Upper lobe of right lung (tissue), 1 donor: ENCODE results near the gene AKT3. TPM values are rescaled to one million over a fixed set of nuclear protein-coding genes. Genes with fewer than 3 reads are reported as not detected.

Experiments
- ATAC-seq: fragments of 200-7000 bp; cut with Tn5 transposase; one replicate; pipeline ENCODE4 v1.9.1; 2020; ENCODE audit warnings: mild to moderate bottlenecking, moderate library complexity
- DNase-seq: peaks from one replicate; pipeline ENCODE4 v3.0.0-alpha.2; 2020
- H3K27ac ChIP-seq: fragments of 200-600 bp; one replicate; pipeline ENCODE4 v1.8.0; 2022
- H3K27me3 ChIP-seq: fragments of 200-600 bp; one replicate; pipeline ENCODE4 v1.8.0; 2022; ENCODE audit warnings: mild to moderate bottlenecking
- H3K36me3 ChIP-seq: fragments of 200-600 bp; one replicate; pipeline ENCODE4 v1.8.0; 2022
- H3K4me1 ChIP-seq: fragments of 200-600 bp; one replicate; pipeline ENCODE4 v1.8.0; 2022
- H3K4me3 ChIP-seq: fragments of 200-600 bp; one replicate; pipeline ENCODE4 v1.8.0; 2022; ENCODE audit warnings: mild to moderate bottlenecking
- H3K9me3 ChIP-seq: fragments of 200-600 bp; one replicate; pipeline ENCODE4 v1.8.0; 2022
- intact Hi-C: fragments of 100-400 bp; cut with DNase I; formaldehyde crosslinking; loops from one replicate; pipeline ENCODE4 v1.11.0; 2022
- total RNA-seq: library from RNA; stranded (reverse); fragmentation: NEBNext Ultra II Directional; extraction: Animal tissue kit (Norgen Biotek cat#: 25700); gene quantifications from one replicate; pipeline ENCODE4 v1.2.1, GENCODE V29; 2021
- TF ChIP-seq, protein P1 (sequence below): fragments of 200-600 bp; IDR thresholded peaks from one replicate; pipeline ENCODE4 v1.8.0; 2022; ENCODE audit warnings: antibody characterized with exemption
- donor health status: DM: no; HTN: yes; CAD: no; lungs with severe emphysema.

The AKT3 gene
- total RNA-seq, 1 donor from 2014 or later: 64.6 TPM

DNA sequence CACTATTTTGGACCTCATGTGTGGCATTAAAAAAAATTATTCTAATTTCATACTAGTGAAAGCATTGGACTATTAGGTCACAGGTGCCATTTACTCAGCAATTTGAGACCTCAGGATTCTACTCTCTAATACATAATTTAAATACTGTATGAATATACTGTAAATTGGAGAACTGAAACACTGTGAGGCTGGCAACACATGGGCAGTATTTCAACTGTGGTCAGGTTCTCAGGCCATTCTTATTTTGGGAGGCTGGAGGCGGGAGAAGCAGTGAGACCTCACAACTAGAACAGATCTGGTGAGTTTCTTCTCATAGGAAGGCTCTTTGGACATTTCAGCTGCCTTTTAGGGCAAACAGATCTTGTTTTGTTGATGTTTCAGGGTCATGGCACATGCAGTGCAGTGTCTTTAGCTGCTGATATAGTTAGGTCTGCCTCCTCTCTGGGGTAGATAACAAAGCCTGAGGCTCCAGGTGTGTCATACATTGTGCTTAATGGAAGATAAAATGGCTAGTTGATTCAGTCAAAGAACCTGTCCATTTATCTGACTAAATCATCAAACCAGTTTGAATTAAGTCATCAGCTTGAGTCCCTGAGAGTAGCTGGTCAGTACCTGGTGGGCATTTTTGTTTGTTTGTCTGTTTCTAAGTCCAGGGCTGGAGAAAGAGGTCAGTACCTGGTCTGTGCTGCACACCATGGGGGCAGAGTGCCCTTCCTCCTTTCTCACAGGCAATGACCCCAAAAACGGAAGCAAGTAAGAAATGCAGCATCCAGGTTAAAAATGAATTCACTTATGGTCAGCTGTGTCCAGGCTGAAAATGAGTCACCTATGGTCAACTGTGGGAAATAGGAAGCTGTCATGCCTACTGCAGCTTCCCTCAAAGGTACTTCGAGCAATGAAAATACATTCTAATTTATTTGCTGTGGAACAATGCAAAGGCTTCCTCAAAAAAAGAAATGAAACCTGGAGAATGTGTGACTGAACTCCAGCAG lies 378.0 kb downstream of the AKT3 start:
- intact Hi-C loops: no loop called here
- TF ChIP-seq, protein P1, sequence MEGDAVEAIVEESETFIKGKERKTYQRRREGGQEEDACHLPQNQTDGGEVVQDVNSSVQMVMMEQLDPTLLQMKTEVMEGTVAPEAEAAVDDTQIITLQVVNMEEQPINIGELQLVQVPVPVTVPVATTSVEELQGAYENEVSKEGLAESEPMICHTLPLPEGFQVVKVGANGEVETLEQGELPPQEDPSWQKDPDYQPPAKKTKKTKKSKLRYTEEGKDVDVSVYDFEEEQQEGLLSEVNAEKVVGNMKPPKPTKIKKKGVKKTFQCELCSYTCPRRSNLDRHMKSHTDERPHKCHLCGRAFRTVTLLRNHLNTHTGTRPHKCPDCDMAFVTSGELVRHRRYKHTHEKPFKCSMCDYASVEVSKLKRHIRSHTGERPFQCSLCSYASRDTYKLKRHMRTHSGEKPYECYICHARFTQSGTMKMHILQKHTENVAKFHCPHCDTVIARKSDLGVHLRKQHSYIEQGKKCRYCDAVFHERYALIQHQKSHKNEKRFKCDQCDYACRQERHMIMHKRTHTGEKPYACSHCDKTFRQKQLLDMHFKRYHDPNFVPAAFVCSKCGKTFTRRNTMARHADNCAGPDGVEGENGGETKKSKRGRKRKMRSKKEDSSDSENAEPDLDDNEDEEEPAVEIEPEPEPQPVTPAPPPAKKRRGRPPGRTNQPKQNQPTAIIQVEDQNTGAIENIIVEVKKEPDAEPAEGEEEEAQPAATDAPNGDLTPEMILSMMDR: no peak
- ATAC-seq (peak; percentile 68), DNase-seq (no peak)
- H3K27me3 ChIP-seq: no peaks in the 10 kb centered on the region
- H3K9me3 ChIP-seq: no peaks in the 10 kb centered on the region
- H3K4me1 ChIP-seq: peaks cover 15% of the 10 kb centered on the region
- no peaks in the 10 kb centered on the region for H3K36me3 ChIP-seq
- no peak overlapping the region for H3K27ac ChIP-seq
- no peak overlapping the region for H3K4me3 ChIP-seq

DNA sequence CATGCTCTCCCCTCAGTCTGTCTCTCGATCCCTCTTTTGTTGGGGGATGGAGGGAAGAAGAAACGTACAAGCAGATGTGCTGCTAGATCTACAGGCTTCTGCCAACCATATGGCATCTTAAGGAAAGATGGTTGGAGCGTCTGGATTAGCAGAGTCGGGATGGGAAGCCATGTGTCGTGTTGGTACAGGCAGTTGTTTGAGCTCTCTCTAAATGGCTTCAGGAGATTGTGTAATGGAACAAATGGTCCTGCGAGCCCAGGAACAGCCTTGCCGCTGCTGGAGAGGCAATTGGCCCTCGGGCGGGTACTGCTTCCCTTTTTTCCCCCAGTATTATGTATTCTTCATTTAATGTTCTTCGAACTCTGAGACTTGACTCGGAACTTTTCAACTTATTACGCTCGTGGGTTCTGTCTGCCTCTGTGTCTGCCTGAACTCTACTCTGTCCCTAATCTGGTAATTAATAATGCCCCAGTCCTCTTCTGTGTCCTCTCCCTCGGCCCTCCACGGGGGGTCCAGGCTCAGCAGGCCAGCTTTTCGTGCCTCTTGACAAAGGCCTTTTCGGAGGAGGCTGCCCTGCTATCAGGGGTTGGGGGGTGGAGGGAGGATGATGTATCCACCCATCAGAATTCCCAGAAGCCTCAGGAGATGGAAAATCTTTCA lies 378.9 kb downstream of the AKT3 start:
- Histone ChIP-seq H3K9me3 (no peaks in the 10 kb centered on the region), H3K4me1 (peaks cover 15% of the 10 kb centered on the region), H3K27ac (no peak overlapping the region), H3K36me3 (no peaks in the 10 kb centered on the region), H3K4me3 (no peak overlapping the region), H3K27me3 (no peaks in the 10 kb centered on the region)
- TF ChIP-seq, protein P1: no peak
- DNase-seq (no peak), ATAC-seq (peak; percentile 69)
- intact Hi-C loops: no loop called here

DNA sequence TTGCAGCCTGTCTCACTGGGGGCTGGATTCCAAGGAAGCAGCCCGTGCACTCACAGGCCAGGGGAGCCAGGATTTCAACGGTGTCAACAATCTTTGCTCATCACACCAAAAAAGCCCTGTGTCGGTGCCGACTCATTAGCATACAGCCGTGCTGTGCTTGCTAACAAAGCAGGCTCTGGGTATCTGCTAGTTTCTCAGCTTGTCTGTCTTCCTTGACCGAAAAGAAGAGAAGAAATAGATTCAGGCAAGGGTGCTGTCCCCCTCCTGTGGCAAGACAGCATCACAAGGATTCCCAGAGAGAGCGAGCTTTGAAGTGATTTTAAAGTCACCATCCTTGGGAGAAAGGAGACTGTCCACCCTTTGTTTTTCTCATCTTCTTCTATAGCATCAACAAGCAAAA lies 379.5 kb downstream of the AKT3 start:
- Histone ChIP-seq H3K4me3 (no peak overlapping the region), H3K4me1 (peaks cover 15% of the 10 kb centered on the region), H3K9me3 (no peaks in the 10 kb centered on the region), H3K27me3 (no peaks in the 10 kb centered on the region), H3K36me3 (no peaks in the 10 kb centered on the region), H3K27ac (no peak overlapping the region)
- DNase-seq (no peak), ATAC-seq (no peak)
- intact Hi-C loops: no loop called here
- TF ChIP-seq, protein P1: no peak

DNA sequence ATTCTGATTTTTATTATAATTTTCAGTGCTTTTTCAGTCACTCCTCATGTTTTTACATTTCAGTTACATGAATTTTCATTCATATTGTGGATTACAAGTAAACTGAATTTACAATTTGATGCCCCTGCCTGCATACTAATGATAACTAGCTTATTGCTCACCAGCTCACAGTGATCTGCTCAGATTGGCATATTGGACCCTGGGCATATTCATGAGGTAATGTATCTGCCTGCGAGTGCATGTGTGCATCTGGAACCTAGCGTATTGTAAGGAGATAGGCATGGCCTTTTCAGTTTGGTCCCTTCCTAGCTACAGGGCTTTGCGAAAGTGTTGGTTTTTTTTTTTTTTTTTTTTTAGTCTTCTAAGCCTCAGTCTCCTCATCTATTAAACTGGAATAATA lies 380.5 kb downstream of the AKT3 start:
- no peak overlapping the region for H3K27ac ChIP-seq
- no peak overlapping the region for H3K4me3 ChIP-seq
- no peak for DNase-seq
- no peaks in the 10 kb centered on the region for H3K9me3 ChIP-seq
- ATAC-seq: no peak
- intact Hi-C loops: no loop called here
- no peaks in the 10 kb centered on the region for H3K27me3 ChIP-seq
- H3K4me1 ChIP-seq: peaks cover 15% of the 10 kb centered on the region
- no peaks in the 10 kb centered on the region for H3K36me3 ChIP-seq
- TF ChIP-seq, protein P1: no peak

DNA sequence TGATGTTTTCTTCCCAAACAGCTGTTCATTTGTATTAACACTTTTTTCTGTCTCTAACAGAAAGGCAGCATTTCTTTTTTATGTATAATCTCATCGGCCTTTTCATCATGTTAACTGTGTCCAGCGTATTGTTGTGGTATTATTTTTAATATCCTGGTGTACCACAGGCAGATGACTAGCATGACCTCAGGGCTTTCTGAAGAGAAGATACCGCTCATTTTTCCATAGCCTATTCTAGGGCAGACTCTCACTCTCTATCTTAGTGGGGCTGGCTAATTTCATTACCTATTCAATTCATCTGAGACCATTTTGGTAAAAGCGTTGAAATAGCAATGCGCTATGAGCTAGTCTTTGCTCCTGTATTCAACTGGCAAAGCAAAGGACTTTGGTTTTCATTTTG lies 384.3 kb downstream of the AKT3 start:
- Histone ChIP-seq H3K36me3 (peaks cover 17% of the 10 kb centered on the region), H3K27me3 (no peaks in the 10 kb centered on the region), H3K4me1 (peaks cover 3% of the 10 kb centered on the region), H3K9me3 (no peaks in the 10 kb centered on the region), H3K4me3 (no peak overlapping the region), H3K27ac (no peak overlapping the region)
- DNase-seq (no peak), ATAC-seq (no peak)
- intact Hi-C loops: no loop called here
- TF ChIP-seq, protein P1: no peak
